LNCAP (cell line): ENCODE measurements around the gene CDK17.

Experiments used
- CTCF ChIP-seq: fragments of 450-650 bp; IDR thresholded peaks from 2 replicates; pipeline ENCODE4 v1.5.1; 2017; ENCODE audit warnings: mild to moderate bottlenecking

CDK17 gene

GRCh38 chr12:96399120-96399918, 920 bp downstream of the CDK17 start:
- no peak for TF ChIP-seq CTCF

- TF ChIP-seq CTCF: no peak
These were observed 1.7 kb downstream of the CDK17 start for GRCh38 chr12:96398424-96399119.

- TF ChIP-seq CTCF: no peak
These were observed 2.3 kb downstream of the CDK17 start for GRCh38 chr12:96397756-96398423.

GRCh38 chr12:96396914-96397313, 3.3 kb downstream of the CDK17 start:
- no peak for TF ChIP-seq CTCF

GRCh38 chr12:96396209-96396608, 4.0 kb downstream of the CDK17 start:
- no peak for TF ChIP-seq CTCF

GRCh38 chr12:96395236-96395635, 5.0 kb downstream of the CDK17 start:
- no peak for TF ChIP-seq CTCF

- no peak for TF ChIP-seq CTCF
These were observed 7.8 kb downstream of the CDK17 start for GRCh38 chr12:96392397-96392796.
